GM19043 (cell line): ENCODE measurements around the gene RASL11A.
"Not testable (repeated sequence)": the region's sequence is repeated elsewhere in the genome, so short reads cannot be mapped to it uniquely, and the experiment has no call there.

ENCODE experiments used
- ATAC-seq: cut with Tn5 transposase; IDR thresholded peaks from one replicate; pipeline ENCODE4 v1.9.1; 2021; ENCODE audit warnings: low read depth; ENCODE audit not compliant: unreplicated experiment

Gene RASL11A

GRCh38 chr13:27296496-27296895, 25.9 kb downstream of the RASL11A start:
- ATAC-seq: no peak

GRCh38 chr13:27298849-27299248, 28.2 kb downstream of the RASL11A start:
- ATAC-seq: no peak

GRCh38 chr13:27300406-27300805, 29.8 kb downstream of the RASL11A start:
- not testable (repeated sequence) for ATAC-seq

- ATAC-seq: no peak
Observed at GRCh38 chr13:27300941-27301586, 30.4 kb downstream of the RASL11A start.

- no peak for ATAC-seq
Observed at GRCh38 chr13:27302643-27303262, 32.1 kb downstream of the RASL11A start.

GRCh38 chr13:27304099-27304498, 33.5 kb downstream of the RASL11A start:
- ATAC-seq: no peak

- no peak for ATAC-seq
Observed at GRCh38 chr13:27304611-27305010, 34.0 kb downstream of the RASL11A start.

- no peak for ATAC-seq
Observed at GRCh38 chr13:27306364-27306763, 35.7 kb downstream of the RASL11A start.

GRCh38 chr13:27308941-27309340, 38.3 kb downstream of the RASL11A start:
- ATAC-seq: no peak

- no peak for ATAC-seq
Observed at GRCh38 chr13:27309401-27309958, 38.9 kb downstream of the RASL11A start.

- no peak for ATAC-seq
Observed at GRCh38 chr13:27309967-27310598, 39.5 kb downstream of the RASL11A start.

- no peak for ATAC-seq
Observed at GRCh38 chr13:27310946-27311345, 40.3 kb downstream of the RASL11A start.

- ATAC-seq: no peak
Observed at GRCh38 chr13:27311518-27312210, 41.0 kb downstream of the RASL11A start.

- ATAC-seq: no peak
Observed at GRCh38 chr13:27313770-27314169, 43.1 kb downstream of the RASL11A start.

GRCh38 chr13:27319404-27319803, 48.8 kb downstream of the RASL11A start:
- no peak for ATAC-seq

- no peak for ATAC-seq
Observed at GRCh38 chr13:27321468-27322431, 51.1 kb downstream of the RASL11A start.

- ATAC-seq: not testable (repeated sequence)
Observed at GRCh38 chr13:27322443-27322842, 51.8 kb downstream of the RASL11A start.
